Testis (tissue), 2 donors: ENCODE measurements around the gene CYB561.

Source experiments
- POLR2A ChIP-seq: fragments of 450-650 bp; IDR thresholded peaks from one replicate; pipeline ENCODE4 v1.6.1; 2017; ENCODE audit warnings: antibody characterized with exemption, mild to moderate bottlenecking, moderate library complexity
- TF ChIP-seq, protein P1 (sequence below), 3 experiments: fragments of 450-650 bp in 2 of 3; fragments of 200-600 bp in 1 of 3; sonication (generic) in 1 of 3; IDR thresholded peaks; one replicate each; pipeline ENCODE4 v1.5.1; 2016 to 2019; ENCODE audit warnings: antibody characterized with exemption in 3 of 3, mild to moderate bottlenecking in 2 of 3, moderate library complexity in 1 of 3

DNA sequence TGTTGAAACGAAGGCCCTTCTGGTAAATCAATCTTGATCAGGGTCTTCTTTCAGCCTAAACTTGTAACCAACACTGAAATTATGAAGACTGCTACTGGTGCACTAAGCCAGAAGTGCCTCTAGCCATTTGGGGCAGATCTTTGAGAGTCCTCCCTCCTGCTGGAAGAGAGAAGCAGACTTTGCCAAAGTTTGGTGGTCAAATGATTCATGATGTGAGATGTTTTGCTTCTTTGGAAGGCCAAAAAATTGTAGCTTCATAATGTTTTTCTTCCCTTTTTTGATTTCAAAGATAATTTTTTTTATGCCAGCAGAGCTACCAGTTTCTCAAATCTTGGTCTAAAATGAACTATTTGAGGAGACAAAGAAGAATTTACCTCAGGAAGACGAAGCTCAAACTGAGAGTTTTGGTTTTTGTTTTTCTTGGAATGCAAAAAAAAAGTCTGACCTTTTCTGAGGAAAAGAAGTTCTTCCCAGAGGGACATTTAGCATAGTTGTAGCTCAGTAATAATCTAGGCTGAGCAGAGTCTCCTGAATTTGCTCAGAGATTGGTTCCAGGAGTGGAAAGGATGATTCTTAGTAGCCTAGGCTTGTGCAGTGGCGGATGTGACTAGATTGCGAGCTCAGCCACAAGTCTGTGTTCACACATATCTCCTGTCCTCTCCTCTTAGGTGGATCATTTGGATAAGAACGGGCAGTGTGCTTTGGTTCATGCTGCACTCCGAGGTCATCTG, 50.9 kb downstream of the CYB561 start:
- no peak for TF ChIP-seq POLR2A
- TF ChIP-seq, protein P1, sequence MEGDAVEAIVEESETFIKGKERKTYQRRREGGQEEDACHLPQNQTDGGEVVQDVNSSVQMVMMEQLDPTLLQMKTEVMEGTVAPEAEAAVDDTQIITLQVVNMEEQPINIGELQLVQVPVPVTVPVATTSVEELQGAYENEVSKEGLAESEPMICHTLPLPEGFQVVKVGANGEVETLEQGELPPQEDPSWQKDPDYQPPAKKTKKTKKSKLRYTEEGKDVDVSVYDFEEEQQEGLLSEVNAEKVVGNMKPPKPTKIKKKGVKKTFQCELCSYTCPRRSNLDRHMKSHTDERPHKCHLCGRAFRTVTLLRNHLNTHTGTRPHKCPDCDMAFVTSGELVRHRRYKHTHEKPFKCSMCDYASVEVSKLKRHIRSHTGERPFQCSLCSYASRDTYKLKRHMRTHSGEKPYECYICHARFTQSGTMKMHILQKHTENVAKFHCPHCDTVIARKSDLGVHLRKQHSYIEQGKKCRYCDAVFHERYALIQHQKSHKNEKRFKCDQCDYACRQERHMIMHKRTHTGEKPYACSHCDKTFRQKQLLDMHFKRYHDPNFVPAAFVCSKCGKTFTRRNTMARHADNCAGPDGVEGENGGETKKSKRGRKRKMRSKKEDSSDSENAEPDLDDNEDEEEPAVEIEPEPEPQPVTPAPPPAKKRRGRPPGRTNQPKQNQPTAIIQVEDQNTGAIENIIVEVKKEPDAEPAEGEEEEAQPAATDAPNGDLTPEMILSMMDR (IDR thresholded peaks at IDR 0.05): no peak
